ENCODE results near the gene LTBP3. TPM values are rescaled to one million over a fixed set of nuclear protein-coding genes. Genes with fewer than 3 reads are reported as not detected.
"Not testable (repeated sequence)": the region's sequence is repeated elsewhere in the genome, so short reads cannot be mapped to it uniquely, and the experiment has no call there.

Gene LTBP3
- total RNA-seq, 1 donor from 2014 or later = 27.5 TPM

GRCh38 chr11:65538232-65538914, 19.8 kb downstream of the LTBP3 start:
- DNase-seq (ENCODE audit: low read depth) = no peak

DNA sequence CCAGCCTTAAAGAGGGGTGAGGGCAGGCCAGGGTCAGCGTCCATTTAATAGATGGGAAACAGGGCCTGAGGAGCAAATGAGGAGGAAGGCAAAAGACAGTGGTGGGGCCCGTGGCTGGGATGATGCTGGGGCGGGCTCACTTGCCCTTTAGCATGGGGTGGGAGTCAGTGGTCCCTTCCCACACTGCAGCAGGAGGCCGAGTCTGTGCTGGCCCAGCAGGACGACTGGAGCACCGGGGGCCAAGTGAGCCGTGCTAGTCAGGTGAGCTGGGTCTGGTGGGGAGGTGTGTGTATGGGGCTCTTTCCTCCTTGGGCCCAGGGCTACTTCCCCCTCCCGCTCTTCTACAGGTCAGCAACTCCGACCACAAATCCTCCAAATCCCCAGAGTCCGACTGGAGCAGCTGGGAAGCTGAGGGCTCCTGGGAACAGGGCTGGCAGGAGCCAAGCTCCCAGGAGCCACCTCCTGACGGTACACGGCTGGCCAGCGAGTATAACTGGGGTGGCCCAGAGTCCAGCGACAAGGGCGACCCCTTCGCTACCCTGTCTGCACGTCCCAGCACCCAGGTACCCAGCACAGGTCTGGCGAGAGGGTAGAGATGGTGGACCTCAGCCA, 20.4 kb downstream of the LTBP3 start:
- DNase-seq (ENCODE audit: low read depth) = peak; percentile 62

DNA sequence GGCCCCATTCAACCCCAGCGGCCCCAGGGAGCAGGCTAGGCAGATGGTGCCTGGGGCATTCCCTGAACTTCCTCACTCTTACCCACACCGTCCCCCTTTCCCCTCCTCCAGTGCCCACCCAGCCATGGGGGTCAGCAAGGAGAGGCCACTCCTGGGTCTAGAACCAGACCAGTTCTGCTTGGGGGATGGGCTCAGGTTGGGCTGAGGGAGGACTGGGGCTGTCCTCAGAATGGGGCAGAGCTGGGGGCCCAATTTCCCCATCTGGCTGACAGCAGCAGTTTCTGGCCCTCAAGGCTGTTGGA, 20.9 kb downstream of the LTBP3 start:
- no peak for DNase-seq (ENCODE audit: low read depth)

DNA sequence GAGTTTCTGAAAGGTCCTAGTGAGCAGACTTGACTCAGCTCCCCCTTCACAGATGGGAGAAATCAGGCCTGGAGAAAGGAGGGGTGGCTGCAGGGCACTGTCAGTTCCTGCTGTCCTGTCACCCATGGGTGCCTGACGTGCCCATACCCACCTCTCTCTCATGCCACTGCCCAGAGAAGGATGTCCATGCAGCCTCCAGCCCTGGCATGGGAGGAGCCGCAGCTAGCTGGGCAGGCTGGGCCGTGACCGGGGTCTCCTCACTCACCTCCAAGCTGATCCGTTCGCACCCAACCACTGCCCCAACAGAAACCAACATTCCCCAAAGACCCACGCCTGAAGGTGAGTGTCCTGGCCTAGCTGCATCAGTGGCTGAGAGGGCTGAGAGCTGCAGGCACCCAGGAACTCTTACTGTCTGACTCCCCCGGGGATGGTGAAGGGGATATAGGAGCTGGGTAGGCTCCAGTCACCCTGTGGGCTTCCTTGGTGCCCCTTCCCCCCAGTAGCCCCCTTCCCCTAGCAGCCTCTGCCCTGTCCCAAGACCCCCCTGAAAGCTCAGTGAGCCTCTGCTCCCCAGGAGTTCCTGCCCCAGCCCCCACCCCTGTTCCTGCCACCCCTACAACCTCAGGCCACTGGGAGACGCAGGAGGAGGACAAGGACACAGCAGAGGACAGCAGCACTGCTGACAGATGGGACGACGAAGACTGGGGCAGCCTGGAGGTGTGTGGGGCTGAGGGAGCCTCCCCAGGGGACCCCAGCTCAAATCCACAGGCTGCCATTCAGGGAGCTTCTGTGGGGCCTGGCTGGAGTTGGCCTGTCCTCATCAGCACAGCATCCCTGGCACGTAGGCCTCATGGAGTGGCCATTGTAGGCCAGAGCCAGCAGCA, 21.5 kb downstream of the LTBP3 start:
- DNase-seq (ENCODE audit: low read depth) = no peak

DNA sequence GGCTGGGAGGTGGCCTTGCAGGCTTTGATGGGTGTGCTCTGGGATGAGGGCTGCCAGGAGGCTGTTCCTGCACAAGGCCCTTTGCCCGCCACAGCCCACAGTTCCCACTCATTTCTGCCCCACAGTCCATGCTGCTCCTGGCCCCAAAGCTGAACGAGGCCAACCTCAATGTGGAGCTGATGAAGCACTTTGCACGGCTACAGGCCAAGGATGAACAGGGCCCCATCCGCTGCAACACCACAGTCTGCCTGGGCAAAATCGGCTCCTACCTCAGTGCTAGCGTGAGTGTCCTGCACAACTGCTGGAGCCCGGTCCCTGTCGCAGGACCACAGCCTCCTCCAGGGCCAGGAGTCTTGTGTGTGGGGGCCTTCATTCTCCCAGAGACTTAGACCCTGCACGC, 23.1 kb downstream of the LTBP3 start:
- DNase-seq (ENCODE audit: low read depth) = no peak

GRCh38 chr11:65532388-65533064, 25.6 kb downstream of the LTBP3 start:
- DNase-seq (ENCODE audit: low read depth) = no peak

DNA sequence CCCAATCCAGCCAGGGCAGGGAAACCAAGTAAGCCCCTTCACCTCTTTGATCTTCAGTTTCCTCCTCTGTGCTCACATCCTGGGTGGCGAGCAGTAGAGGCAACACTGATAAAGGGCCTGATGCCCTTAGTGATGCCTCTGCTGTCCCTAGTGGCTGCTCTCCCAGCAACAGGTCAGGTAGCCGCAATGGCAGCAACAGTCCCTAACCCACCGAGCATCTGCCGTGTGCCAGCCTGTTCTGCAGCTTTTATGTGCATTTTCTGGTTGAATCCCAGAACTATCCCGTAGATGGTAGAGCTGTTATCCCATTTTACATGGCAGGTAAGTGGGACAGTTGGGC, 28.0 kb downstream of the LTBP3 start:
- DNase-seq (ENCODE audit: low read depth) = no peak

DNA sequence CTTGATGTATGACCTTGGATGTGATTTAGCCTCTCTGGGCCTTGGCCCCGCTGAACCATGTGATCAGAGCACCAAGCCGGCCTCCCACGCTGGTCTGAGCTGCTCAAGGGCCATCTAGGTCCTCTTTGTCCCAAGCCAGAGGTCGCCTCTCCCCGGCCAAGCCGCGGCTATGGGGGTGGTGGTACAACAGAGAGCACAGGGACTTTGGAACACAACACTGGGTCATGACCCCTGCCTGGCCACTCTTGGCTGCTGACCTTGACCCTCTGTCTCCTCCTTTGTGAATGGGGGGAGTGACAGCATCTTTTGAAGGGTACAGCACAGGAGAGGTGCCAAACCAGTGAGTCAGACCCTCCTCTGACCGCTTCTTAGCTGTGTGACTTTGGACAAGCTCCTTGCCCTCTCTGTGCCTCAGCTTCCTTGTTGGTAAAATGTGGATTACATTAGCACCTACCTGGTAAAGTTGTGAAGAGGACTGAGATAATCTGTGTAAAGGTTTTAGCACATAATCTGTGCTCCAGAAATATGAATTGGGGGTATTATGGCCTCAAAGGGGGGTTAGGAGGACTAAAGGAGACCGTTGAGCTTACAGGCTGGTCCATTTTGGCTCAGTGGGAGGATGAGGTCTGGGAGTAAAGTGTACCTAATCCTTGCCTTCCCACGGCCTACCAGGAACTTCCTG, 28.5 kb downstream of the LTBP3 start:
- no peak for DNase-seq (ENCODE audit: low read depth)

DNA sequence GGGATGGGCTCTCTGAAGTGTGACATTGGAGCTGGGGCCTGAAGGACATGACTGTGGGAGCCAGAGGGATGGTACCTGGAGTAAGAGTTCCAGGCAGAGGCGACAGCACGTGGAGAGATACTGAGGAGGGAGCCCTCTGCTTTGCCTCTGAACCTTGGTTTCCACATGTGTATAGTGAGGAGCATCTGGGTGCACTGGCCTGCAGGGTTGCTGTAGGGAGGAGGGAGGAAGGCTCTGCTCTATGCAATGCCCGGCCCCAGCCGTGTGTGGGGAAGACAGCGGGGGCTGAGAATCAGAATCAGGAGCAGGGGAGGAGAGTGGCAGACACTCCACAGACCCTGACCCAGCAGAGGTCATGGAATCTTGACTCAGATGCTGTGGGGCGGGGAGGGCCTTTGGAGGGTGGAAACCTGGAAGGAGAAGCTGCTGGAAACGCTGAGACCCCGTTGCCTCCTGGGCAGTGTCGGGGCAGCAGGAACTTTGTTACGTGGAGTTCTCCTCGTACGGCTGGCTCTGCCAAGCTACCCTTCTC, 29.3 kb downstream of the LTBP3 start:
- DNase-seq (ENCODE audit: low read depth) = no peak

DNA sequence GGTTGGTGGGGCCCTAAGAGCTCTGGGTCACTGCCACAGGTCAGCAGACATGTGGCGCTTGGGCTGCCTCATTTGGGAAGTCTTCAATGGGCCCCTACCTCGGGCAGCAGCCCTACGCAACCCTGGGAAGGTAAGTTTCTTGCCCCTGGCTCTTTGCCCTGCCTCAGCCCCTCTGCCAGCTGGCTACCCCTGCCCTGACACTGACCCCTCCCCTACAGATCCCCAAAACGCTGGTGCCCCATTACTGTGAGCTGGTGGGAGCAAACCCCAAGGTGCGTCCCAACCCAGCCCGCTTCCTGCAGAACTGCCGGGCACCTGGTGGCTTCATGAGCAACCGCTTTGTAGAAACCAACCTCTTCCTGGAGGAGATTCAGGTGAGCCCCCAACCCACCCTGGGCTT, 31.4 kb downstream of the LTBP3 start:
- no peak for DNase-seq (ENCODE audit: low read depth)

DNA sequence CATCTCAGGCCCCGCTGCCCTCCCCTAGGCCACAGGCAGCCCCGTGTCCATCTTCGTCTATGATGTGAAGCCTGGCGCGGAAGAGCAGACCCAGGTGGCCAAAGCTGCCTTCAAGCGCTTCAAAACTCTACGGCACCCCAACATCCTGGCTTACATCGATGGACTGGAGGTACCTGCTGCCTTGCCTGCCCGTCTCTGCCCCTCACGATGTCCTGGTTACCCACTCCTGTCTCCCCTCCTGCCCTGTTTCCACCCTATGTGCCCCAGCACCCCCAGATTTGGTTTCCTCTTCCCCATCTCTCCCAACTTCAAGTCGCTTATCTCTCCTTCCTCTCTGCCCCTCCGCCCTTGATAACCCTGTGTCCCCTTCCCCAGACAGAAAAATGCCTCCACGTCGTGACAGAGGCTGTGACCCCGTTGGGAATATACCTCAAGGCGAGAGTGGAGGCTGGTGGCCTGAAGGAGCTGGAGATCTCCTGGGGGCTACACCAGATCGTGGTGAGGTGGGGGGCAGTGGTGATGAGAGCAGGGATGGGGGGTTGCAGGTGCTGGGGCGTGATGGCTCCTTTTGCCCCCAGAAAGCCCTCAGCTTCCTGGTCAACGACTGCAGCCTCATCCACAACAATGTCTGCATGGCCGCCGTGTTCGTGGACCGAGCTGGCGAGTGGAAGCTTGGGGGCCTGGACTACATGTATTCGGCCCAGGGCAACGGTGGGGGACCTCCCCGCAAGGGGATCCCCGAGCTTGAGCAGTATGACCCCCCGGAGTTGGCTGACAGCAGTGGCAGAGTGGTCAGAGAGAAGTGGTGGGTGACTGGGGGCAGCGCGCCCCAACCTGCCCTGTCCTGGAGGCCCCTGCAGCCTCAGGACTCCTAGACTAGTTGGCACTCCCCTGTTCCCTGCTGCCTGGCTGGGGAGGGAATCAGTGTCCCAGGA, 32.3 kb downstream of the LTBP3 start:
- DNase-seq (ENCODE audit: low read depth) = no peak

GRCh38 chr11:65524741-65525545, 33.2 kb downstream of the LTBP3 start, which contains the start of gene SCYL1:
Gene SCYL1, plus strand, starts transcription at chr11:65525083. Its CDS starts 71 bp downstream, at chr11:65525154.
- peak; percentile 77 for DNase-seq (ENCODE audit: low read depth)

DNA sequence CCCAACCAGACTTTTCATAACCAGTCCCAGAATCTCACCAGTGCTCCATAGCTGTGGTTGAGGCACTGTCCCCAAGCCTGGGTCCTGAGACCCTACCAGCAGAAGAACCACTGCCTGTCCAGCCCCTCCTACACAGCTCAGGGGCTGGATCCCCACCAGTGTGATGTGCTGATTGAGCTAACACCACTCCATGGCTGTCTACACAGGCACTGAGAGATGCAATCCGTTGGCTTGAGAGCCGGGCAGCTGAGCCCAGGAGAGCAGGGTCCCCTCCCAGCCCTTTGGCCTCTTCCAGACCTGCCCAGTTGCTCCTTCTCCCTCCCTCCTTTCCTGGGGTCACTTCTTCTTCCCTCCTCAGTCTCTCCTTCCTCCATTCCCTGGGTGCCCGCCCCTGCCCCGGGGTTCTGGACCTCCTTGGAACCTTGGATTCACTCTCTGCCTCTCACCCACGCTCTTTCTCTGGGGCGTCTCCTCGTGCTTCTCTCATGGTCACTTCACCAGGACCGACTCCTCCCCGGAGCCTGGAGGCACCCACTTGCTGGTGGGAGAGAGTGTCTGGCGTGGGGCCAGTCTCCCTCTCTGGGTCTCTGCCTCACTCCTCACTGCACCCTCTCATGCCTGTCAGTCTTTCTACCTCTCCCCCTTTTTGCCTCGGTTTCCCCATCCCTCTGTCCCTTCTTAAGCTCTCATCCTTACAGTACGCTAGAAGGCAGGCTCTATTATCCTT, 34.0 kb downstream of the LTBP3 start:
- no peak for DNase-seq (ENCODE audit: low read depth)

GRCh38 chr11:65523631-65523968, 34.6 kb downstream of the LTBP3 start:
- DNase-seq (ENCODE audit: low read depth) = not testable (repeated sequence)

DNA sequence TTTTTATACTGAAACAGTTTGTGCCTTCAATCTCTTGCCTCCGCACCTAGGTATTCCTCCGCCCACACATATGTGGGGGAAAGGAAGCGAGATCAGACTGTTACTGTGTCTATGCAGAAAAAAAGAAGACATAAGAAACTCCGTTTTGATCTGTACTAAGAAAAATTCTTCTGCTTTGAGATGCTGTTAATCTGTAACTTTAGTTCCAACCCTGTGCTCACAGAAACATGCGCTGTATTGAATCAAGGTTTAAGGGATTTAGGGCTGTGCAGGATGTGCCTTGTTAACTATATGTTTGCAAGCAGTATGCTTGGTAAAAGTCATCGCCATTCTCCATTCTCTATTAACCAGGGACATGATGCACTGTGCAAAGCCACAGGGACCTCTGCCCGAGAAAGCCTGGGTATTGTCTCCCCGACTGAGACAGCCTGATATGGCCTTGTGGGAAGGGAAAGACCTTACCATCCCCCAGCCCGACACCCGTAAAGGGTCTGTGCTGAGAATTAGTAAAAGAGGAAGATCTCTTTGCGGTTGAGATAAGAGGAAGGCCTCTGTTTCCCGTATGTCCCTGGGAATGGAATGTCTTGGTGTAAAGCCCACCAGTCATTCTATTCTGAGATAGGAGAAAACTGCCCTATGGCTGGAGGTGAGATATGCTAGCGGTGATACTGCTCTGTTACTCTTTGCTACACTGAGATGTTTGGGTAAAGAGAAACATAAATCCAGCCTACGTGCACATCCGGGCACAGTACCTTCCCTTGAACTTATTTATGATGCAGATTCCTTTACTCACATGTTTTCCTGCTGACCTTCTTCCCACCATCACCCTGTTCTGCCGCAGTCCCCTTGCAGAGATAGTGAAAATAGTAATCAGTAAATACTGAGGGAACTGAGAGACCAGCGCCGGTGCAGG, 35.2 kb downstream of the LTBP3 start:
- not testable (repeated sequence) for DNase-seq (ENCODE audit: low read depth)

DNA sequence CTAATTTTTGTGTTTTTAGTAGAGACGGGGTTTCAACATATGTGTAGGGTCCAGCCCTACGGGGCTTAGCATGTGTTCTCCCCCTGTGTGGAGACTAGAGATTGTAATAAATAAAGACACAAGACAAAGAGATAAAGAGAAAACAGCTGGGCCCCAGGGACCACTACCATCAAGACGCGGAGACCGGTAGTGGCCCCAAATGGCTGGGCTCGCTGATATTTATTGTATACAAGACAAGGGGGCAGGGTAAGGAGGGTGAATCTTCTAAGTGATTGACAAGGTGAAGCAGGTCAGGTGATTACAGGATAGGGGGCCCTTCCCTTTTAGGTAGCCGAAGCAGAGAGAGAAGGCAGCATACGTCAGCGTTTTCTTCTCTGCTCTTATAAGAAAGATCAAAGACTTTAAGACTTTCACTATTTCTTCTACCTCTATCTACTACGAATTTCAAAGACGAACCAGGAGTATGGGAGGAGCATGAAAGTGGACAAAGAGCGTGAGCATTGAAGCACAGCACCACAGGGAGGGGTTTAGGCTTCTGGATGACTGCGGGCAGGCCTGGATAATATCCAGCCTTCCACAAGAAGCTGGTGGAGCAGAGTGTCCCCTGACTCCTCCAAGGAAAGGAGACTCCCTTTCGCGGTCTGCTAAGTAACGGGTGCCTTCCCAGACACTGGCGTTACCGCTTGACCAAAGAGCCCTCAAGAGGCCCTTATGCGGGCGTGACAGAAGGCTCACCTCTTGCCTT, 36.2 kb downstream of the LTBP3 start:
- DNase-seq (ENCODE audit: low read depth) = not testable (repeated sequence)

Data from myocyte (in vitro differentiated cells).